Measurements from ENCODE around the gene ACTR3C. TPM values are rescaled to one million over a fixed set of nuclear protein-coding genes. Genes with fewer than 3 reads are reported as not detected.

The ACTR3C gene
- total RNA-seq, 4 donors from 2014 or later: 4.3 to 10.1 (median 4.8) TPM

DNA sequence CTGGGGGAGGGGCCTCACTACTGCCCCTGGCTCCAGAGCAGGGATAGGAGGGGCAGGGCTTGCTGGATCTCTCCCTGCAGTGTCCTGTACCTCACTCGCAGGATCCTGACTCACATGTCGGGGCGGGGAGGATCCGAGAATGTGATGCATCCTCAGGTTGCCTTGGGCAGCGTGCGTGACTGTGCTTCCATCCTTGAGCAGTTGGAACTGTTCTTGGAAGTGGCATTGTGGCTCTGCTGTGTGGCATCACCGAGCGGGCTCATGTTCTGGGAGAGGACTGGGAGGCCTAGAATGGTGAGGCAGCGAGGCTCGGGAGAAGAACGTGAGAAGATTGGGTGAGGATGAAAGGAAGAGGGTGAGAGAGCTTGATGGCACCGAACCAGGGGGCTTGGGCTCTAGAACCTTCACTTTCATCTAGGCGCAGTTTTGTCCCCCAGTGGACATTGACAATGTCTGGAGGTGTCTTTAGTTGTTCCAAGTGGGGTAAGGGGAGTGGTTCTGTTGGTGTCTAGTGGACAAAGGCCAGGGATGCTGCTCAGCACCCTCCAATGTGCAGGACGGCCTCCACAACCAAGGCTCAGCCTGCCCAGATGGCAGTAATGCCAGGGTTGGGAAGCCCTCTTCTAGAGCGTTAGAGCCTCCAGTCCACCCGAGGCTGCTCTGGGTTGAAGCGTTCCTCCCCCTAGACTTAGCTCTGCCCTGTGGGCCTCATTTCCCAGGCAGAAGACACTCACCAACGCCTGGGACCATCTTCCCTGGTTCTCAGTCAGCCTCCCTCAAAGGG, 9.7 kb upstream of the ACTR3C start:
- H3K4me1 ChIP-seq: peaks cover 11 to 43% (median 42%) of the 10 kb centered on the region in 4 donors
- H3K36me3 ChIP-seq: peaks cover 4 to 50% (median 24%) of the 10 kb centered on the region in 4 donors
- WGBS: 98% methylated on average over 15 of the region's 18 CpGs
- no peaks in the 10 kb centered on the region for H3K9me3 ChIP-seq
- TF ChIP-seq CTCF (IDR thresholded peaks at IDR 0.05) (no peak), POLR2AphosphoS5 (IDR thresholded peaks at IDR 0.05) (no peak), POLR2A (IDR thresholded peaks at IDR 0.05; ENCODE audit: low read depth) (no peak), EP300 (IDR thresholded peaks at IDR 0.05) (no peak)
- no peak overlapping the region for H3K4me3 ChIP-seq
- no peak for DNase-seq (ENCODE audit: extremely low spot score)
- intact Hi-C loops (cut with DNase I): no loop called here
- H3K27ac ChIP-seq (replicated peaks in 1 of 4): peak overlapping the region in 2 of 4 donors; percentile 65 to 68
- H3K27me3 ChIP-seq: no peaks in the 10 kb centered on the region

GRCh38 chr7:150330211-150330885, 7.0 kb upstream of the ACTR3C start:
- Histone ChIP-seq H3K27me3 (no peaks in the 10 kb centered on the region), H3K4me1 (peaks cover 5 to 16% (median 15%) of the 10 kb centered on the region in 4 donors), H3K36me3 (peaks cover 4 to 65% (median 28%) of the 10 kb centered on the region in 4 donors), H3K27ac (replicated peaks in 1 of 4) (no peak overlapping the region), H3K9me3 (no peaks in the 10 kb centered on the region), H3K4me3 (no peak overlapping the region)
- DNase-seq (ENCODE audit: extremely low spot score): no peak
- intact Hi-C loops (cut with DNase I): no loop called here
- TF ChIP-seq POLR2A (IDR thresholded peaks at IDR 0.05; ENCODE audit: low read depth) (no peak), EP300 (IDR thresholded peaks at IDR 0.05) (no peak), POLR2AphosphoS5 (IDR thresholded peaks at IDR 0.05) (no peak), CTCF (IDR thresholded peaks at IDR 0.05) (no peak)
- 95% methylated on average over 16 of the region's 19 CpGs for WGBS

GRCh38 chr7:150329331-150330120, 6.2 kb upstream of the ACTR3C start:
- intact Hi-C loops (cut with DNase I): no loop called here
- WGBS: 85% methylated on average over 17 of the region's 22 CpGs
- Histone ChIP-seq H3K27me3 (no peaks in the 10 kb centered on the region), H3K9me3 (no peaks in the 10 kb centered on the region), H3K4me3 (no peak overlapping the region), H3K27ac (replicated peaks in 1 of 4) (no peak overlapping the region), H3K36me3 (peaks cover 4 to 65% (median 28%) of the 10 kb centered on the region in 4 donors), H3K4me1 (peaks cover 0 to 16% (median 12%) of the 10 kb centered on the region in 4 donors)
- no peak for TF ChIP-seq CTCF (IDR thresholded peaks at IDR 0.05)
- no peak for TF ChIP-seq POLR2AphosphoS5 (IDR thresholded peaks at IDR 0.05)
- TF ChIP-seq EP300 (IDR thresholded peaks at IDR 0.05): no peak
- no peak for TF ChIP-seq POLR2A (IDR thresholded peaks at IDR 0.05; ENCODE audit: low read depth)
- DNase-seq (ENCODE audit: extremely low spot score): no peak

DNA sequence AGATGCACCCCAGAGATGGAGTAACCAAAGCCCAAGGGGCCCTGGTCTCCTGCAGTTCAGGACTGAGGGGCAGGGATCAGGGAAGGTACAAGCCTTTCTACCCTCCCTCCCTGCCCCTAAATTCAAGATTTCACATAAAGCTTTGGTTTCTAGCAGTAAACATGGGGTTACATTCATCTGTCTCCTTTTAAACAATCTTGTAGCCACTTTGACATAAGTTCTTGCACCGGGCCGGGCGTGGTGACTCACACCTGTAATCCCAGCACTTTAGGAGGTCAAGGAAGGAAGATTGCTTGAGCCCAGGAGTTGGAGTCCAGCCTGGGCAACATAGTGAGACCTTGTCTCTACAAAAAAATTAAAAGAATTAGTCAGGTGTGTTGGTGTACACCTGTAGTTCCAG, 4.0 kb upstream of the ACTR3C start:
- DNase-seq (ENCODE audit: extremely low spot score): no peak
- no peaks in the 10 kb centered on the region for H3K9me3 ChIP-seq
- peaks cover 4 to 61% (median 28%) of the 10 kb centered on the region in 4 donors for H3K36me3 ChIP-seq
- H3K27ac ChIP-seq (replicated peaks in 1 of 4): no peak overlapping the region
- H3K4me3 ChIP-seq: no peak overlapping the region
- WGBS: 93% methylated on average over 3 of the region's 3 CpGs
- peaks cover 0 to 30% (median 27%) of the 10 kb centered on the region in 4 donors for H3K4me1 ChIP-seq
- intact Hi-C loops (cut with DNase I): no loop called here
- H3K27me3 ChIP-seq: no peaks in the 10 kb centered on the region
- TF ChIP-seq POLR2AphosphoS5 (IDR thresholded peaks at IDR 0.05) (no peak), POLR2A (IDR thresholded peaks at IDR 0.05; ENCODE audit: low read depth) (no peak), CTCF (IDR thresholded peaks at IDR 0.05) (no peak), EP300 (IDR thresholded peaks at IDR 0.05) (no peak)
